ENCODE measurements around the gene FAAP20.

GRCh38 chr1:2195785-2196184 is 1.2 kb upstream of the FAAP20 start:
- TF ChIP-seq CTCF (conservative IDR thresholded peaks at IDR 0.05; ENCODE audit: low read depth in 2 of 2): no peak
- no peak for TF ChIP-seq POLR2AphosphoS5 (IDR thresholded peaks at IDR 0.05; ENCODE audit: low read depth)
- TF ChIP-seq EZH2phosphoT487 (IDR thresholded peaks at IDR 0.05; ENCODE audit: unreplicated experiment): no peak
- no peak for TF ChIP-seq REST (IDR thresholded peaks at IDR 0.05; ENCODE audit: unreplicated experiment)
- TF ChIP-seq ZNF114 (CRISPR knock-in tag; IDR thresholded peaks at IDR 0.05): no peak
- no peak for TF ChIP-seq STAT1 (IDR thresholded peaks at IDR 0.05; ENCODE audit: unreplicated experiment)
- no peak for TF ChIP-seq EZH2 (IDR thresholded peaks at IDR 0.05; ENCODE audit: low read depth, unreplicated experiment)
- TF ChIP-seq NANOG (IDR thresholded peaks at IDR 0.05; ENCODE audit: borderline replicate concordance): no peak
- TF ChIP-seq CREB1 (CRISPR knock-in tag; IDR thresholded peaks at IDR 0.05; ENCODE audit: low read depth): no peak
- no peak for TF ChIP-seq ZNF462 (CRISPR knock-in tag; IDR thresholded peaks at IDR 0.05)
- no peak for TF ChIP-seq JUNB (IDR thresholded peaks at IDR 0.05; ENCODE audit: unreplicated experiment)
- TF ChIP-seq ZNF331 (CRISPR knock-in tag; IDR thresholded peaks at IDR 0.05; ENCODE audit: low read depth): no peak
